Bronchial epithelial cell (primary cell): Measurements from ENCODE around the gene JAG2. TPM values are rescaled to one million over a fixed set of nuclear protein-coding genes. Genes with fewer than 3 reads are reported as not detected.

Experiments
- DNase-seq: peaks from one replicate; pipeline ENCODE4 v3.0.0-alpha.2; 2010; ENCODE audit warnings: low read depth
- FAIRE-seq: peaks from 2 replicates; lab custom pipeline; 2011; peaks lifted over from hg19 to GRCh38; lab: Jason Lieb, UNC
- H3K27me3 ChIP-seq: 2 replicates; pipeline ENCODE4 v1.5.1; 2011; ENCODE audit warnings: low read length; ENCODE audit not compliant: control insufficient read depth, insufficient read depth
- H3K36me3 ChIP-seq: 2 replicates; pipeline ENCODE4 v1.5.1; 2011; ENCODE audit warnings: low read length; ENCODE audit not compliant: control insufficient read depth, insufficient read depth
- H3K4me3 ChIP-seq: 2 replicates; pipeline ENCODE4 v1.5.1; 2011; ENCODE audit warnings: mild to moderate bottlenecking, low read depth, low read length, control low read depth
- CTCF ChIP-seq: IDR thresholded peaks from 2 replicates; pipeline ENCODE4 v1.5.1; 2011; ENCODE audit warnings: mild to moderate bottlenecking, moderate library complexity, low read length, control low read depth, inconsistent platforms; ENCODE audit not compliant: insufficient read depth, severe bottlenecking
- total RNA-seq: library from RNA; depleted of rRNA; stranded (reverse); fragments of >200 nt; gene quantifications from 2 replicates; pipeline ENCODE4 v1.2.1, GENCODE V29; 2014

Gene JAG2
- total RNA-seq, 1 donor from 2014 or later, result 45.3 TPM

- no peaks in the 10 kb centered on the region for H3K27me3 ChIP-seq
- no peak overlapping the region for H3K4me3 ChIP-seq
- TF ChIP-seq CTCF, result no peak
- peaks cover 49% of the 10 kb centered on the region for H3K36me3 ChIP-seq
- FAIRE-seq (no peak), DNase-seq (no peak)
Observed at GRCh38 chr14:105149146-105149781, 19.3 kb downstream of the JAG2 start.

- Histone ChIP-seq H3K4me3 (no peak overlapping the region), H3K36me3 (peaks cover 55% of the 10 kb centered on the region), H3K27me3 (no peaks in the 10 kb centered on the region)
- DNase-seq (no peak), FAIRE-seq (no peak)
- TF ChIP-seq CTCF, result no peak
Observed at GRCh38 chr14:105148604-105149145, 19.9 kb downstream of the JAG2 start.

GRCh38 chr14:105147671-105148603 is 20.6 kb downstream of the JAG2 start:
- Histone ChIP-seq H3K36me3 (peaks cover 53% of the 10 kb centered on the region), H3K4me3 (no peak overlapping the region), H3K27me3 (no peaks in the 10 kb centered on the region)
- FAIRE-seq, result no peak
- no peak for DNase-seq
- no peak for TF ChIP-seq CTCF

GRCh38 chr14:105146976-105147635 is 21.5 kb downstream of the JAG2 start:
- DNase-seq (no peak), FAIRE-seq (no peak)
- Histone ChIP-seq H3K27me3 (no peaks in the 10 kb centered on the region), H3K4me3 (no peak overlapping the region), H3K36me3 (peaks cover 50% of the 10 kb centered on the region)
- TF ChIP-seq CTCF, result no peak

GRCh38 chr14:105146181-105146975 is 22.2 kb downstream of the JAG2 start:
- no peak for FAIRE-seq

More at GRCh38 chr14:105146181-105146975, 22.2 kb downstream of the JAG2 start:
- TF ChIP-seq CTCF, result no peak
- peaks cover 51% of the 10 kb centered on the region for H3K36me3 ChIP-seq
- H3K4me3 ChIP-seq, result no peak overlapping the region
- no peak for DNase-seq
- H3K27me3 ChIP-seq, result no peaks in the 10 kb centered on the region
